Hindlimb muscle (tissue), 1 donor: ENCODE measurements around the gene APELA. TPM values are rescaled to one million over a fixed set of nuclear protein-coding genes. Genes with fewer than 3 reads are reported as not detected.
"Not testable (repeated sequence)": the region's sequence is repeated elsewhere in the genome, so short reads cannot be mapped to it uniquely, and the experiment has no call there.

Source experiments
- DNase-seq: peaks from one replicate; pipeline ENCODE4 v3.0.0-alpha.2; 2013
- polyA plus RNA-seq: library from polyadenylated mRNA; unstranded; fragments of 120-200 nt; gene quantifications from one replicate; pipeline ENCODE4 v1.2.1, GENCODE V29; 2013; ENCODE audit not compliant: insufficient read length

The APELA gene, protein sequence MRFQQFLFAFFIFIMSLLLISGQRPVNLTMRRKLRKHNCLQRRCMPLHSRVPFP
- polyA plus RNA-seq = not detected

DNA sequence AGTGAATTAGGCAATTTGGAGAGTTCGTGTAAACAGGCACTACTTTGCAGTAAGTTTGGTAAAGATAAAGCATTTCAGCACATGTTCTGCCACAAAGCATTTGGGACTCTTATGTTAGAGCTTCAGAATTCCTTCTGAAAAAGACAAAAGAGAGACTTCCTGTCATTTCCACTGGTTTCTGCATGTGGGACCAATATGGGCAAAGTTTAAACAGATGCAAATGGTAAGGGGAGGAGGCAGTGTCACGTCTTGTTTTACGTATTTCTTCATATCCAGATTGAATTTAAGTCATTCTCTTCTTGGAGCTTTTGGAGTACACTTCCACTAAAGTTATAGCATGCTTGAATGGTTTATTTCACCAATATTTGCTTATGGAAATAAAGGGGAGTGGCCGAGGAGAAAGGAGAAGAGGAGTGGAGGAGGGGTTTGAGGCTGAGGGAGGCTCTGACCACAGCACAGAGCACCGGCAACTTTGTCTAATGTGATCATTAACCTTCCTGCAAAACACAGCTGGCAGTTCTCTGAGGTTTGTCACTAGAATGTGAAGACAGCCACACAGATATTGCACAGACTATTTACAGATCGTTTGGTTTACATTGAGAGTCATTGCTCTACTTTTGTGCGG is at the start of gene APELA:
Gene APELA (plus strand): TSS at position 479 of the 625 bp plus-strand sequence. CDS start 154 bp downstream, outside the sequence.
- no peak for DNase-seq

DNA sequence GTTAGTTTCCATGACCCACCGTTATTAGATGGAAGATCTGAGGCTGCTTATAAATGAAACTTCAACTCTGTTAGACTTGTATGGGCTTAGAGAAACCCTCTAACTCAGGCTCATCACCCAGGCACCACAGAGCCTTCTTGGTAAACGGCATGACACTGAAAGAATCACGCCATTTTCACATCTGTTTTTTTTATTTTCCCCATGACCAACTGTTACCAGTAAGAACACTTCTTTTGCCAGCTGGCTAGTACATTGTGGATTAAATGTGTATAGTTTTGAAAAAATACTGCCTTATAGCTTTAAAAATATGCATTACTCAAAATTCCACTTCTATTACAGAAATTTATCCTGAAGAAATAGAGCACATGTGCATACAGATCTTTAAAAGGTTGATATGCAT is 48.0 kb upstream of the APELA start:
- DNase-seq = peak; percentile 30

DNA sequence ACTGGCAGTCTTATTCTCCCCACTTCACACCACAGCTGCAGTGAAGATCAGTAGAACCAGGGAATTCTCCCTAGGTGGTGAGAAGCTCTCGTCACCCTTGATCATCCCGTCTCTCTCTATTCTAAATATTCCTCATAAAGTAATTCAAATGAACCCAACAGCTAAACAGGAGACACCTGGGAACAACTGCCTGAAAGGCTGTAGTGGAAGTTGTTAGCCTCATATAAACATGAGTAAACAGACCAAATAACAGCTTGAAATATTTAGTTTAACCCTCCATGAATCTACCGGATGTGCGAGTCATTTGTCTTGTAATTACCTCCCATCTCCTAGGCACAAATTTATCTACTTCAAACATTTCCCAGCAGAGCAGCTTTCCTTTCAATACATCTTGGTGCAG is 30.4 kb upstream of the APELA start:
- DNase-seq = no peak

DNA sequence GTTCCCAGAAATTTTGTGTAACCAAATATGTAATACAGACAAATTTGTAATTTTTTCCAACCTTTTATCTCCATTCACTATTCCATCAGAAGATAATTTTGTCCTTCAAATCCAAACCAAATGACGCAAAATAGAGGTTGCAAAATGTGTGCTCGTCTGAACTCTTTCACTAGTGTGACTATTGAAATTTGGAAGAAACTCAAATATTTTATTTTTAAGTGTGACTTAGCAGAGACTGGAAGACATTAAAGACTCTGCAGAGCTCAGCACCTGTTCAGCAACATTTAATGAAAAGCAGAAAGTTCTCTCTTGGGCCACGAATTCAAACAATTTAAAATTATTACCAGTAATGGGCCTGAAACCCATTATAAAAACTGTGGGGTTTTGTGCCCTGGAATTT is 30.0 kb upstream of the APELA start:
- no peak for DNase-seq

DNA sequence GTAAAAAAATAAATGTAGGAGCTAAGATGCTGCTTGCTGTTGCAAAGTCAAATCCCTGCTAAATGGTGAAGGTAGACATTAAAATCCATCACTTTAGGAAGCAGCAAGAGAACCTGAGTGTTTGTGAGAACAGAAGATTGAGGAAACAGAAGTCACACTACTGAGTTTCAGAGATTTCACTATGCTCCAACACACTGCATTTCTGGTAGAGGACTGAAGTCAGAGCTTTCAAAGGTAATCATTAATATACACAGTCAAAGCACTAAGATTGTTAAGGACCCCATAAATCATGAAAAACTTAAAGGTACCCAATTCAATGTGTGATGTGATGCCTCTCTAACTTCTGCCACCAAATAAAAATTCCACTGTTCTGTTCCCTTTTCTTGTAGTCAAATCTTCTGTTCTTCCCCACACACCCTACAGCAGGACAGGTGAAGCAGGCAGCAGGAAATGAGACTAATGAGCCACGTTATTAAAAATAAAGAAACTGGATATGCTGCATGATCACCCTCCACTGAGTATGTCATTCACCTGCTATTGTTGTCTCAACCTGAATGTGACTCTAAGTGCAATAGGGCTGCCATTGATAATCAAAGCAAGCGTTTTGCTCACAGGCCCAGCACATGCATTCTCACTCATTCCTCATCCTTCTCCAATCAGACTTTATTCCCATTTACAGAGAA is 28.9 kb upstream of the APELA start:
- no peak for DNase-seq

DNA sequence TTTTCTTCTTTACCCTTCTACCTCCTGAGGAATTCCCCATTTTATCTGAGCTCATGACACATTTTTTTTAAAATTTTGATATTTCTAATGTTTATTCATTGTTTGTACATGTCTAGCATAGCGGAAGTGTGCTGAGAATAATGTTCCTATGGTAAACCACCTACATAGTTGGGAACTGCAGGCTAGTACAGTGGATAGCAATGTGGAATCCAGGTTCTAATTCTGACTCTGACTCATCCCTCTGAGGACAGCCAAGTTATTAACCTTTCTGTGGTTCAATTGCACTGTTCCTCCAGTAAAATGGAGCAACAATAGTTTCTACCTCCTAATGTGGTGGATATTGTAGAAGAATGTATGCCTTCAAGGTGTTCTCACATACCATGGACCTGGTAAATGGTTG is 20.6 kb upstream of the APELA start:
- DNase-seq = no peak

DNA sequence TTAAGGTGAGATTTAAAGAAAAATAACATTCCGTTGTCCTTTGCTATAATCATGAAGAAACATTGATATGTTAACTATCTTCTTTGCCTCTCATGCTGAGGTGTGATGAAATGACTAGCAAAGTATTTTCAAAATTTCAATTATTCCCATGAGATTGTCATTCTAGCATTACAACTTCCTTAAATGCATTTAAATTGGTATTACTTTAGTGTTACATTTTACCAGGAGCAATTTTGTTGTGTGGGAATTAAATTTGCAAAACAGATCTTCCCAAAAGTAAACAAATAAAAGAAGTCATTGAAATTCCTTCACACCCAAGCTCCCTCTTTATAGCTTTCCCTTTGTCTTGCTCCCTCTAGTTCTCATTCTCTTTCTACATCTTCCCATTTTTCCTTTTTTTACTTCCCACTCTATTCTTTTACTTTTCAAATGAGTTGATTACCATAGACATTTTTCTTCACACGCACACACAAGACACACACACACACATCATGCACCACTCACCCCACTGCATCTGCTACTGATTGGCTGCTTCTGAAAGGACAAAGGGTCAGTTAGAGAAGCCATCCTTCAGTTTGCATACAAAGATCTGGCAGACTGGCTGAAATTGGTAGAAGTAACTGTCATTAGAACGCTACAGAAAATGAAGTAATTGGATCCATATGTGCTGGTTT is 10.0 kb upstream of the APELA start:
- DNase-seq = no peak

DNA sequence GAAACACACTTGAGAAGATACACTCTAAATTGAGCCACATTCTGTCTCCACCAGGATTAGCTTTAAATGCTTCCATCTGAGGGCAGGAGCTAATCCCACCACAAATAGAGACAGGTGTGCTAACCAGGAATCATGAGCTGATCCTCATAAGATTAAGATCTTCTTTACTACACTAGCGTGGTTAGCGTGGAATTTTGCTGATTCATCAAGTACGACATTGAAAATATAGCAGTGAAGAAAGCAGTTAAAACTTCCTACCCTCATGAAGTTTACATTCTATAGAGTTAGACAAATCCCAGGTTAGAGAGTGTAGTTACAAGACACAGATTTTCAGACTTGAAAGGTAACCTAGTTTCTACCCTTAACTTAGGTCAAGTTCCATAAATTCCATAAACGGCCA is 5.3 kb upstream of the APELA start:
- DNase-seq = no peak

DNA sequence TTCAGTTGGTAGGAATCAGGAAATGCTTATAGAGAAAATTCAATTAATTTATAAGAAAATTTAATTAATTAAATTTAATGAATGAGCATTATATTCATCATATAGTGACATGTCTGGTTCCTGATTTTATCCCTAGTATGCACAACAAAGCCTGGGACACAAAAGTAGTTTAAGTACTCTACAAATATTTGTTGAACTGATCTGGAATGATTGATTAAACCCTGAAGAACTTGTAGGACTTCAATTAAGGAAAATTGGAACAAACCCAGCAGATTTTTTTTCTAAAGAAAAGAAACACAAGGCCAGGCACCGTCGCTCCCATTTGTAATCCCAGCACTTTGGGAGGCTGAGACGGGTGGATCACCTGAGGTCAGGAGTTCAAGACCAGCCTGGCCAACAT is 4.5 kb upstream of the APELA start:
- no peak for DNase-seq

DNA sequence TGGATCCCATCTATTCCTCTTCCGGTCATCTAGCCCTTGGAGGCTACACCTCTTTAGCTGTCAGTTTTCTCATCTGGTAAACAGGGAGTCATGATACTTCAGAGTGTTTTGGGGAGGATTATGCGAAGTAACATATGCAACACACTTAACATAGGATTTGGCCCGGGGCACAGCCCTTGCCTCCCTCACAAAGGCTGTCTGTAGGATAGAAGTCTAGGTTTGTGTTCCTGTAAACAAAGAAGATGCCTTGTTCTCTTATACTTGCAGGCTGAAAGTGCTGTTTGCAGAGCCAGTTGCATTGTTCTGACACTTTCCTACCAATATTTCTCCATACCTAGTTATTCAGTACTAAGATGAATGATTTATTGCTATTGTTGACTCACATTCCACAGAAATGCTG is 2.2 kb upstream of the APELA start:
- DNase-seq = no peak

DNA sequence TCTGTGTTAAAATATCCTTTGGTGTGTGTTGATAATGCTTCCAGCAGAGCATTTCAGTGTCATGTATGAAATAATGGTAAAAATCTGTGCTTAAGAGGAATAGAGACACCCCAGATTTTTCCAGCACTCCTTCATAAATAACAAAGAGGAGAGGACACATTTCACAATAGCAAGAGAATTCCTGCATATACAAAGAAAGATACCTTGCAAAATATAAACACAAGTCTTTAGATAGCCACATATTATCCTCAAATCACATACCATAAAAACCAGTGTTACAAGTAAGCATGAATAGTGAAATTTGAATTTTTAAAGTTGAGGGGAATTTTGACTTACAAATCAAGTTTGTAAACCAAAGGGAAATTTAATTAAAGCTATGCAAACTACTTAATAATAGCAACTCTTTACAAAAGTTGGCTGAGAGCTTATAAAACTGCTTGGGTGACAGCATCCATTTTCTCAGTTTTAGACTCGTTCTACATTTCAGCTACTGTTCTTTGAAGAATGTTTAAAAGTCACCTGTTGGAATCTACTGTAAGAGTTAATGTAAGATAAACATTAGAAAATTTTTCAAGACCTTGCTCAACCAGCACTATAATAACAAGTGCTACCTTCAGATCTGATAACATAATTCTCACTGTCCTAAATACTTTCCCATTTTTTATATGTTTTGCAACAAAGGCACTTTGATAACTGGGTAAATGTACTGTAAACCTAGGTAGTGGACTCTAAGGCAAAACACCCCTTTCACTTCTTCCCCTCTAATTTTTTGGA is 3.7 kb downstream of the APELA start:
- no peak for DNase-seq

DNA sequence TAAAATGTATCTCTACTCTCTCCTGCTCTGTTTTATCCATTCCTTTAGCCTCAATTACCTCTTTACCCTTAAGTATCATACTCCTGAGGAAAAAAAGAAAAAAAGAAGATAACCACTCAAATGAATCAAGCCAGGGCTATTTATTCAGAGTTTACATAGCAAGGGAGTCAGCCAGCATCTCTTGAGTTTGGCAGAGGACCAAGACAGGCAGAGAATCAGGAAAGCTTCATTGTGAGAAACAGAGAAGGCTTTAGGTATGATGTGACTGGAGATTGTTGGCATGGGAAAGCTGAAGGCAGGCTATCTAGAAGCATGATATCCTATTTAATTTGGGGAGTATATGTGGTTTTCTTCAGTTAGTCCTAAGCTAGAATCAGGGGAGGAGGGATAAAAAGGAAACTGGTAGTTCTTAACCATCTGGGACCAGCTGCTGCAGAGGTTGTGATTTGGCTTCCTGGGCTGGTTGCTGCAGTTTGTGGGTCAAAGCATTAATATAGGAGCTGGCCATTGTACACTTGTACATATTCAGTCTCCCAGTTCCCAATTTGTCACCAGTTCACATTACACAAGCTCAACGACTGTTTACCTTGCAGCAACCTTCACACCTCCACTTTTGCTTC is 11.2 kb downstream of the APELA start:
- no peak for DNase-seq

DNA sequence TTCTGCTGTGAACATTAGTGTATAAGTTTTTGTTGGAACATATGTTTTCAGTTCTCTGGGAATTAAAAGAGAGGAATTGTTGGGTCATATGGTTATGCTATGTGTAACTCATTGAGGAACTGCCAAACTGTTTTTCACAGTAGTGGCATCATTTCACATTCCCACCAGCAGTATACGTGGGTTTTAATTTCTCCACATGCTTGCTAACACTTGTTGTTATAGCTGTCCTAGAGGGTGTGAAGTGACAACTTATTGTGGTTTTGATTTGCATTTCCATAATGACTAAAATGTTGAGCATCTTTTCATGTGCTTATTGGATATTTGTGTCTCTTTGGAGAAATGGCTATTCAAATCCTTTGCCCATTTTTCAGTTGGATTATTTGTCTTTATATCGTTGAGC is 13.7 kb downstream of the APELA start:
- DNase-seq = no peak

DNA sequence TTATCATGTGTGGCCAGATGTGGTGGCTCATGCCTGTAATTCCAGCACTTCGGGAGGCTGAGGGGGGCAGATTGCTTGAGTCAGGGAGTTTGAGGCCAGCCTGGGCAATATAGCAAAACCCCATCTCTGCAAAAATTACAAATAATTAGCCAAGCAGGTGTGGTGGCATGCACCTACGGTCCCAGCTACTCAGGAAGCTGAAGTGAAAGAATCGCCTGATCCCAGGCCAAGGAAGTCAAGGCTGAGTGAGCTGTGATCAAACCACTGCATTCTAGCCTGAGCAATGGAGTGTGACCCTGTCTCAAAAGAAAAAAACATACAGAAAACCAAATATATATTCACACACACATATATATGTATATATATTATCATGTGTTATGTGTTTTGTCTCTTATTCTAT is 15.0 kb downstream of the APELA start:
- DNase-seq = no peak

DNA sequence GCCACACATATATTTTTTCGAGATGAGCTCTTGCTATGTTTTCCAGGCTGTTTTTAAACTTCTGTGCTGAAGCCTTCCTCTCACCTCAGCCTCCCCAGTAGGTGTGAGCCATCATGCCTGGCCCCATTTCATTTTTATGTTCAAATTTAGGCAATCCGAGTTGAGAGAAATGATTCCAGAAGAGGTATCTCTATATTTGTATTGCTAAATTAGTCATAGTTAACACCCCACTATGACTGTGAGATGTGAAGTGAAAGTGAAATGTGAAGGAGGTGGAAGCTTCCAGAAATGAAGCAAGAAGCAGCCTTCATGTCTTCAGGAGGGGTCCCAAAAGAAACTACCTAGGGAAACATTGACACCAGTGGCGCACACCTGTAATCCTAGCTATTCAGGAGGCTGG is 17.7 kb downstream of the APELA start:
- DNase-seq = no peak

DNA sequence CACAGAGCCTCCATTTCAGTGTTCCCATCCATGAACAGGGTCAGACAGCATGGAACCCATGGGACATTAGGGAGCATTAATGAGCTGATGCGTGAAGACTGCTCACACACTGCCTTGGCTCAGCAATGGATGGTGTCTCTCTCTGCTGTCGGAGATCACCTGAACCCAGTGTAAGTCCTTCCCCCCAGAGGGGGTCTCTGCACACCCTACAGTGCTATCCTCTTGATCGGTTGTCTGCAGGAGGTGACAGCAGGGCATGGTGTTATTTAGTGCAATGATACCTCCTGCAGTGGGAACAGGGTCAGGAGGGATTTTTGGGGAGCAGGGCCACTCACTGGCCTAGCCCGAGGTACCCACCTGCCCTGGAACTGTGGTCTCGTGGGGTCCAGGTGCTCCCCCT is 25.6 kb downstream of the APELA start:
- DNase-seq = no peak

DNA sequence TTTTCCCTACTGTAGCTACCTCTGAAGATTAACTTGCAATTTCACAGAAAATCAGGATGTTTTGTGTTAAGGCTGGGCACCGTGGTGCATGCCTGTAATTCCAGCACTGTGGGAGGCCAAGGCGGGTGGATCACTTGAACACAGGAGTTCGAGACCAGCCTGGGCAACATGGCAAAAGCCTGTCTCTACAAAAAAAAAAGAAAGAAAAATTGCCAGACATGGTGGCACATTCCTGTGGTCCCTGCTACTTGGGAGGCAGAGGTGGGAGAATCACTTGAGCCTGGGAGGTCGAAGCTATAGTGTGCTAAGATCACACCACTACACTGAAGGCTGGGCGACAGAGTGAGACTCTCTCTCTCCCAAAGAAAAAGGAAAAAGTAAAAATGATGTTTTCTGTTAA is 27.4 kb downstream of the APELA start:
- DNase-seq = no peak

DNA sequence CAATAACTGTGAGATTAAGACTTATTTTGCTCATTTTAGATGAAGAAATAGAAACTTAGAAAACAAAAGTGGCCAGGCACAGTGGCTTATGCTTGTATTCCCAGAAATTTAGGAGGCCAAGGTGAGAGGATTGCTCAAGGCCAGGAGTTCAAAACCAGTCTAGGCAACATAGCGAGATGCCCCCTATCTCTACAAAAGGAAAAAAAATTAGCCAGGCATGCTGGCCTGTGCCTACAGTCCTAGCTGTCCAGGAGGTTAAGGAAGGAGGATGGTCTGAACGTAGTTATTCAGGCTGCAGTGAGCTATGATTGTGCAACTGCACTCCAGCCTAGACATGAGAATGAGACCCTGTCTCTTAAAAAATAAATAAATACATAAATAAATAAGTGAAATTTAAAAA is 28.0 kb downstream of the APELA start:
- DNase-seq = no peak

DNA sequence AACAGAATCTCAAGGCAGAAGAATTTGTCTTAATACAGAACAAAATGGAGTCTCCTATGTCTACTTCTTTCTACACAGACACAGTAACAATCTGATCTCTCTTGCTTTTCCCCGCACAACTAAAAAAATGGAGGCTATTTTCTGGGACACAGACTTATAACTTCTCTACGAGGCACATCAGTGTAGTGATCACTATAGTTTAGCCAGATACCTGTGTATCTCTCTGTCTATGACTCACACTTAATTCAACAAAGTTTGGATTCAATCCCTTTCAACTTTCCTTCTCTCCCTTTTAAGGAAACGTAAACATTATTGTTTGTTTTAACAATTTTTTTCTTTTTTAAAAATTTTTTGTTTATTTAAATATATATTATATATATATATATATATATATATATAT is 29.4 kb downstream of the APELA start:
- DNase-seq = no peak

DNA sequence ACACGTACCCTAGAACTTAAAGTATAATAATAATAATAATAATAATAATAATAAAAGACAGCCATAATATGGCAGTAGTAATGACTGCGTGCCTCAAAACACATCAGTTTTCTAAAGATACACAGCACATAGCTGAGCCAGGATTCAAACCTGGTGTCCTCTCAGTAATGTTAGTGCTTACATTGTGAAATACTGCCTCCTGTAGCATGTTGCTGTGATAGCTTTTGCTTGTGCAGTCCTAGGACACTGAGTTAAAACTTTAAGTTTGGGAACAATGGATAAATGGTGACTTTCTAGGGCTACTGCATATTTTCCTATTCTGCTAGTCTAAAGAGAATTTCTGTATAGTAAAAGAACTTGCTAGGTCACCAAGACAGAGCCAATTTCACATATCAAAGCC is 36.5 kb downstream of the APELA start:
- DNase-seq = not testable (repeated sequence)

DNA sequence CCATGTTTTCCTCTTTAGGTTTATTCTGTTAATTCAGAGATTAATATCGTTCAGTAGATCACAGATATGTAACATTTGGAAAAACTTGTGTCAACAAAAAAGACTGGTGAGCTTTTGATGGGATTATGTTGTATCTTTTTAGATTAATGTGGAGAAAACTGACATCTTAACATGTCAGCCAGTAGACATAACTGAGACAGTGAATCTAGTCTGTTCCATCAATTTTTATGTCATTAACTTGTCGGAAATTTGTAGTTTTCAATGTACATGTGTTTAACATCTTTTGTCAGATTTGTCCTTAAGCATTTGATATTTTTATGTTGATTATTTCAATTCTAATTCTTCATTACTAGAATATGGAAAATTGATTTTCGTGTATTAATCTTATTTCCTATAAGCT is 42.0 kb downstream of the APELA start:
- no peak for DNase-seq

DNA sequence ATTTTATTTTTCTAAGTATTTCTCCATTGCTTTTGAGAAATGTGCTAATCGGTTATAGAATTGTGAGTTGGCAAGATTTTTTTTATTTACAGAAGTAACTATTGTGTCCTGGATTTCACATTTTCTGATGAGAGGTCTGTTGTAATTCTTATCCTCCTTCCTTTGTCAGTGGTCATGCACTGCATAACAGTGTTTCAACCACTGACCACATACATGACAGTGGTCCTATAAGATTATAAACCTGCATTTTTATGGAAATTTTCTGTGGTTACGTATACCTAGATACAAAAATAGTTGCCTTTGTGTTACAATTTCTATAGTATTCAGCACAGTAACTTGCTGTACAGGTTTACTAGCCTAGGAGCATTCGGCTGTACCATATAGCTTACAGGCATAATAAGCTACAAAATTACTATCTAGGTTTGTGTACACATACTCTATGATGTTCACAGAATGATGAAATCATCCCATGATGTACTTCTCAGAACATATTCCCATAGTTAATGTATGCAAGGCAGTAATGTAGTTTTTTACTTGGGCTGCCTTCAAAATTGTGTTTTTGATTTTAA is 47.8 kb downstream of the APELA start:
- DNase-seq = no peak
